Naive thymus-derived CD4-positive, alpha-beta T cell (primary cell): ENCODE results near the gene DIO1. TPM values are rescaled to one million over a fixed set of nuclear protein-coding genes. Genes with fewer than 3 reads are reported as not detected.
A peak's percentile ranks its signal among the peaks of the same experiment; 100 is the strongest.

Experiments
- ATAC-seq: fragments of 150-1000 bp; cut with Tn5 transposase; 2 replicates; pipeline ENCODE4 v1.10.0; 2021; ENCODE audit warnings: mild to moderate bottlenecking, moderate library complexity
- CTCF ChIA-PET: fragments of 350-600 bp; sonication (Branson Sonifier 250); formaldehyde crosslinking; loops from one replicate; lab custom pipeline; 2021; ENCODE audit warnings: antibody characterized with exemption; lab: Charles Lee
- POLR2A ChIA-PET: fragments of 350-600 bp; sonication (Branson Sonifier 250); formaldehyde crosslinking; loops from one replicate; lab custom pipeline; 2021; ENCODE audit warnings: antibody characterized with exemption, inconsistent platforms; lab: Charles Lee
- DNase-seq, 9 donors: peaks; one replicate each; pipeline versions ENCODE4 v3.0.0 to v3.0.0-alpha.2; 2020 to 2022; ENCODE audit warnings: mixed read lengths in 1 of 9
- H3K27ac ChIP-seq: one replicate; pipeline ENCODE4 v1.7.0; 2013; ENCODE audit warnings: mild to moderate bottlenecking, low read depth, low read length, moderate library complexity
- H3K27me3 ChIP-seq, 2 donors: one replicate each; pipeline ENCODE4 v1.7.0; 2013; ENCODE audit warnings: low read length in 2 of 2, mild to moderate bottlenecking in 2 of 2, moderate library complexity in 2 of 2; ENCODE audit not compliant: control insufficient read depth in 2 of 2, insufficient read depth in 2 of 2
- H3K36me3 ChIP-seq, 3 experiments: 1 replicate in 2 of 3; 2 replicates in 1 of 3; pipeline ENCODE4 v1.7.0; 2013; ENCODE audit warnings: low read length in 3 of 3, mild to moderate bottlenecking in 3 of 3, moderate library complexity in 1 of 3; ENCODE audit not compliant: insufficient read depth in 3 of 3, control insufficient read depth in 2 of 3
- H3K4me1 ChIP-seq, 2 donors: one replicate each; pipeline ENCODE4 v1.7.0; 2013; ENCODE audit warnings: low read length in 2 of 2, mild to moderate bottlenecking in 2 of 2, moderate library complexity in 1 of 2; ENCODE audit not compliant: control insufficient read depth in 2 of 2, insufficient read depth in 2 of 2
- H3K4me3 ChIP-seq: 2 replicates; pipeline ENCODE4 v1.7.0; 2013; ENCODE audit warnings: mild to moderate bottlenecking, low read length
- H3K9me3 ChIP-seq, 3 experiments: 1 replicate in 2 of 3; 2 replicates in 1 of 3; pipeline ENCODE4 v1.7.0; 2013; ENCODE audit warnings: low read length in 3 of 3; ENCODE audit not compliant: control insufficient read depth in 2 of 3
- H3K27ac Mint-ChIP-seq, 9 donors: one replicate each; pipeline ENCODE4 v1.8.0; 2020 to 2022; ENCODE audit warnings: mixed read lengths in 9 of 9, mild to moderate bottlenecking in 8 of 9, moderate library complexity in 5 of 9, inconsistent platforms in 2 of 9
- H3K27me3 Mint-ChIP-seq, 5 donors: one replicate each; pipeline ENCODE4 v1.8.0; 2021 to 2022; ENCODE audit warnings: mixed read lengths in 5 of 5, mild to moderate bottlenecking in 1 of 5
- H3K36me3 Mint-ChIP-seq, 5 donors: one replicate each; pipeline ENCODE4 v1.8.0; 2020 to 2022; ENCODE audit warnings: mixed read lengths in 5 of 5, mild to moderate bottlenecking in 3 of 5, inconsistent platforms in 1 of 5
- H3K4me1 Mint-ChIP-seq, 7 donors: one replicate each; pipeline ENCODE4 v1.8.0; 2020 to 2022; ENCODE audit warnings: mixed read lengths in 7 of 7, mild to moderate bottlenecking in 3 of 7, inconsistent platforms in 1 of 7
- H3K4me3 Mint-ChIP-seq, 10 donors: one replicate each; pipeline ENCODE4 v1.8.0; 2020 to 2022; ENCODE audit warnings: mild to moderate bottlenecking in 10 of 10, mixed read lengths in 10 of 10, moderate library complexity in 6 of 10, inconsistent platforms in 2 of 10
- H3K9me3 Mint-ChIP-seq, 11 donors: one replicate each; pipeline ENCODE4 v1.8.0; 2020 to 2022; ENCODE audit warnings: mixed read lengths in 11 of 11, mild to moderate bottlenecking in 4 of 11, inconsistent platforms in 1 of 11, moderate library complexity in 1 of 11
- intact Hi-C, 2 donors: fragments of 100-400 bp; cut with micrococcal nuclease; formaldehyde crosslinking; loops; one replicate each; pipeline ENCODE4 v1.15.1; 2023
- polyA plus RNA-seq, 2 donors: library from polyadenylated mRNA; unstranded; fragments of 300-500 nt; fragmentation: Illumina TruSeq; gene quantifications; one replicate each; pipeline ENCODE4 v1.2.3, GENCODE V29; 2021
- total RNA-seq, 6 experiments: library from RNA in 5 of 6; stranded (reverse) in 5 of 6; gene quantifications; 1 replicate in 5 of 6; 2 replicates in 1 of 6; pipeline ENCODE4 v1.2.3 and lab custom pipeline; 2021 to 2026

DIO1 gene
- total and polyA plus RNA-seq, 7 experiments from 2014 or later, result not detected

DNA sequence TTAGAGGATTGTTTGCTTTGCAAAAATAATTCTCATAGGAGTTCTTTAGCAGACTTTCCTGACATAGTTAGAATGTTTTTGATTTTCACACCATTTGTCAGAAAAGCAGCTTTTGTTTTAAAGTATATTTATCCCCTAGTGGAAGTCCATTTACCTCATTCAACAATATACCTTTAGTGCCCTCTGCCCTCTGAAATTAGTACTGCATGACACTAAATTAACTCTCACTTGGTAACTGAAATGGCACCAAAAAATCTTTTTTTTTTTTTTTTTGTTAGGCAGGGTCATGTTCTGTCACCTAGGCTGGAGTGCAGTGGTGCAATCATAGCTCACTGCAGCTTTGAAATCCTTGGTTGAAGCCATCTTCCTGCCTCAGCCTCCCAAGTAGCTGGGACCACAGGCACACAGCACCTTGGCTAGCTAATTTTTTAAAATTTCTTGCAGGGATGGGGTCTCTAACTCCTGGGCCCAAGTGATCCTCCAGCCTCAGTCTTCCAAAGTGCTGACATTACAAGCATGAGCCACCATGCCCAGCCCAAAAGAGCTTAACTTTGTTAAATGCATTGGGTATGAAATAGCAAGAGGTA is 65.8 kb downstream of the DIO1 start:
- ChIA-PET POLR2A (interaction anchor here (0.6 to 2.0 kb wide), 4 partner anchors 10 to 460 kb away, joined by 4 to 10 read pairs (median 6); partner anchors contain the start of genes IFT25 and LRRC42), CTCF (interaction anchor here (0.6 to 3.7 kb wide), 20 partner anchors 10 to 1241 kb away, joined by 3 to 110 read pairs (median 6); partner anchors contain the start of genes IFT25, LRRC42 and YIPF1)
- H3K27me3 ChIP-seq, result no peaks in the 10 kb centered on the region
- no peak overlapping the region for H3K4me3 ChIP-seq
- no peak overlapping the region for H3K27ac ChIP-seq
- peak in 7 of 9 donors; percentile 33 to 62 (median 46) for DNase-seq
- H3K27me3 Mint-ChIP-seq, result no peaks in the 10 kb centered on the region
- no peaks in the 10 kb centered on the region for H3K9me3 ChIP-seq
- peak; percentile 86 for ATAC-seq
- no peak overlapping the region for H3K27ac Mint-ChIP-seq
- H3K36me3 Mint-ChIP-seq, result peaks cover 7 to 41% (median 14%) of the 10 kb centered on the region in 5 donors
- intact Hi-C loops, result loop anchor here (1.0 to 5.0 kb wide), 4 partner anchors 13 to 472 kb away; partner anchors contain the start of gene LRRC42 (in 1 of the 2)
- no peaks in the 10 kb centered on the region for H3K4me1 ChIP-seq
- H3K9me3 Mint-ChIP-seq, result no peaks in the 10 kb centered on the region
- H3K4me1 Mint-ChIP-seq, result peaks cover 4 to 14% (median 5%) of the 10 kb centered on the region in 7 donors
- H3K36me3 ChIP-seq, result peaks cover 7 to 44% (median 13%) of the 10 kb centered on the region in 3 experiments
- H3K4me3 Mint-ChIP-seq, result no peak overlapping the region

Other genes with a start within 250 kb of the DIO1 start
- gene GLIS1, start 155.0 kb upstream of the DIO1 start, total RNA-seq, result not detected
- gene GLIS1, start 155.0 kb upstream of the DIO1 start, polyA plus RNA-seq, result not detected
- 10 to 100 TPM in 3 of 5 experiments, 1 to 10 TPM in 2; 6.9 to 20.2 (median 13.2) TPM for gene NDC1, start 55.9 kb upstream of the DIO1 start, total RNA-seq
- 10 to 100 TPM in 1 of 2 donors, 1 to 10 TPM in 1; 9.7 to 10.8 TPM for gene NDC1, start 55.9 kb upstream of the DIO1 start, polyA plus RNA-seq
- gene YIPF1, start 4.4 kb upstream of the DIO1 start, total RNA-seq, result 10 to 100 TPM; 10.5 to 18.0 (median 16.3) TPM
- gene YIPF1, start 4.4 kb upstream of the DIO1 start, polyA plus RNA-seq, result 10 to 100 TPM; 20.6 to 27.4 TPM
- 10 to 100 TPM; 17.5 to 59.9 (median 41.3) TPM for gene IFT25, start 51.5 kb downstream of the DIO1 start, total RNA-seq
- 10 to 100 TPM; 38.0 to 53.7 TPM for gene IFT25, start 51.5 kb downstream of the DIO1 start, polyA plus RNA-seq
- 10 to 100 TPM in 1 of 5 experiments, 1 to 10 TPM in 4; 6.2 to 20.3 (median 7.8) TPM for gene LRRC42, start 52.2 kb downstream of the DIO1 start, total RNA-seq
- 10 to 100 TPM in 1 of 2 donors, 1 to 10 TPM in 1; 7.7 to 13.8 TPM for gene LRRC42, start 52.2 kb downstream of the DIO1 start, polyA plus RNA-seq
- gene LDLRAD1, start 124.0 kb downstream of the DIO1 start, total RNA-seq, result not detected
- gene LDLRAD1, start 124.0 kb downstream of the DIO1 start, polyA plus RNA-seq, result not detected
- 100 to 1,000 TPM; 127 to 197 (median 183) TPM for gene TMEM59, start 159.0 kb downstream of the DIO1 start, total RNA-seq
- gene TMEM59, start 159.0 kb downstream of the DIO1 start, polyA plus RNA-seq, result 100 to 1,000 TPM; 403 to 545 TPM
- gene TCEANC2, start 159.4 kb downstream of the DIO1 start, total RNA-seq, result 10 to 100 TPM in 3 of 5 experiments, 1 to 10 TPM in 2; 6.3 to 15.1 (median 12.2) TPM
- gene TCEANC2, start 159.4 kb downstream of the DIO1 start, polyA plus RNA-seq, result 1 to 10 TPM; 7.7 to 9.3 TPM